Cardiac fibroblast (primary cell): ENCODE data around the gene ULK3.
A peak's percentile ranks its signal among the peaks of the same experiment; 100 is the strongest.

Experiments
- DNase-seq, 2 donors: peaks; one replicate each; pipeline versions ENCODE4 v3.0.0 to v3.0.0-alpha.2; 2010; ENCODE audit warnings: low read depth in 2 of 2
- H3K4me3 ChIP-seq, 2 donors: replicated peaks in 1 of 2; 1 replicate in 1 of 2; 2 replicates in 1 of 2; pipeline ENCODE4 v1.5.1; 2011; ENCODE audit warnings: low read depth in 2 of 2, low read length in 2 of 2, mild to moderate bottlenecking in 2 of 2, moderate library complexity in 1 of 2
- TF ChIP-seq, protein P1 (sequence below): IDR thresholded peaks from one replicate; pipeline ENCODE4 v1.5.1; 2011; ENCODE audit warnings: low read depth, mild to moderate bottlenecking, low read length, inconsistent platforms

ULK3 gene, protein sequence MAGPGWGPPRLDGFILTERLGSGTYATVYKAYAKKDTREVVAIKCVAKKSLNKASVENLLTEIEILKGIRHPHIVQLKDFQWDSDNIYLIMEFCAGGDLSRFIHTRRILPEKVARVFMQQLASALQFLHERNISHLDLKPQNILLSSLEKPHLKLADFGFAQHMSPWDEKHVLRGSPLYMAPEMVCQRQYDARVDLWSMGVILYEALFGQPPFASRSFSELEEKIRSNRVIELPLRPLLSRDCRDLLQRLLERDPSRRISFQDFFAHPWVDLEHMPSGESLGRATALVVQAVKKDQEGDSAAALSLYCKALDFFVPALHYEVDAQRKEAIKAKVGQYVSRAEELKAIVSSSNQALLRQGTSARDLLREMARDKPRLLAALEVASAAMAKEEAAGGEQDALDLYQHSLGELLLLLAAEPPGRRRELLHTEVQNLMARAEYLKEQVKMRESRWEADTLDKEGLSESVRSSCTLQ

DNA sequence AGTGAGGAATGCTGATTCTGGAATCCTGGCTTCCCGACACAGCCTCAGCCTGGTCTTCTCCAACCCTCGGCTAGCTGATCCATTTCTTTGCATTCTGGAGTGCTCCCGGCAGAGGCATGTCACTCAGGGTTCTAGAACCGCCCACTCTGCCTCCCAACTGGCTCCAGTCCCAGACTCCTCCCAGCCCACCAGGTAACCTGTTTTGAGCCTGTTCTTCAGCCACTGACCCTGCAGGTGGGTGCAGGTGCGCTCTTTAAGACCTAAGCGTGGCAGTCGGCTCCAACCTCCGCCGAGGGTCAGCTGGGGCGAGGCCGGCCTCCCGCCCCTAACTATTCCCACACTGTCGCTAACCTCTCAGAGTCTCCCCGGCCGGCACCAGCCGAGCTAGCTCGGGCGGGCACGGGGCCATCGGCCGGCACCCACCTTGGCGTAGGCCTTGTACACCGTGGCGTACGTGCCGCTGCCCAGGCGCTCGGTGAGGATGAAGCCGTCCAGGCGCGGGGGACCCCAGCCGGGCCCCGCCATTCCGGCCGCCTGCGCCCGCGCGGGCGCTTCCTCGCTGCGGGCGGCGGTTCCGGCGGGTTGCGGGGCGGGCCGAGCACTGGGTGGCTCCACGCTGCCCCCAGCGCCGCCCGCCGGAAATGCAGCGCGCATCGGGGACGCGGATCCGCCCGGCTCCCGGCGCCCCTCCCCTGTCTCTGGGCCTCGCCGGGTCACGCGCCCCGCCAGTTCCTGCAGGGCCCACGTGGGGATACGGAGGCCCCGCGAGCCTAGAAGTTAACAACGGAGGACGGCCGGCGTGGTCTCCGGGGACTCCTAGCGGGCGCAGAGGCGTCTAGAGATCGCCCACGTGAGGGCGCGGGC, at the start of gene ULK3:
TSS of gene ULK3 (minus strand) at position 576 of the 864 bp plus-strand sequence. CDS start at position 525, 51 bp downstream.
- TF ChIP-seq, protein P1, sequence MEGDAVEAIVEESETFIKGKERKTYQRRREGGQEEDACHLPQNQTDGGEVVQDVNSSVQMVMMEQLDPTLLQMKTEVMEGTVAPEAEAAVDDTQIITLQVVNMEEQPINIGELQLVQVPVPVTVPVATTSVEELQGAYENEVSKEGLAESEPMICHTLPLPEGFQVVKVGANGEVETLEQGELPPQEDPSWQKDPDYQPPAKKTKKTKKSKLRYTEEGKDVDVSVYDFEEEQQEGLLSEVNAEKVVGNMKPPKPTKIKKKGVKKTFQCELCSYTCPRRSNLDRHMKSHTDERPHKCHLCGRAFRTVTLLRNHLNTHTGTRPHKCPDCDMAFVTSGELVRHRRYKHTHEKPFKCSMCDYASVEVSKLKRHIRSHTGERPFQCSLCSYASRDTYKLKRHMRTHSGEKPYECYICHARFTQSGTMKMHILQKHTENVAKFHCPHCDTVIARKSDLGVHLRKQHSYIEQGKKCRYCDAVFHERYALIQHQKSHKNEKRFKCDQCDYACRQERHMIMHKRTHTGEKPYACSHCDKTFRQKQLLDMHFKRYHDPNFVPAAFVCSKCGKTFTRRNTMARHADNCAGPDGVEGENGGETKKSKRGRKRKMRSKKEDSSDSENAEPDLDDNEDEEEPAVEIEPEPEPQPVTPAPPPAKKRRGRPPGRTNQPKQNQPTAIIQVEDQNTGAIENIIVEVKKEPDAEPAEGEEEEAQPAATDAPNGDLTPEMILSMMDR = peak; percentile 24
- DNase-seq = peak; percentile 82 to 94
- peak within 1 kb of the TSS; percentile 79 to 90 for H3K4me3 ChIP-seq

DNA sequence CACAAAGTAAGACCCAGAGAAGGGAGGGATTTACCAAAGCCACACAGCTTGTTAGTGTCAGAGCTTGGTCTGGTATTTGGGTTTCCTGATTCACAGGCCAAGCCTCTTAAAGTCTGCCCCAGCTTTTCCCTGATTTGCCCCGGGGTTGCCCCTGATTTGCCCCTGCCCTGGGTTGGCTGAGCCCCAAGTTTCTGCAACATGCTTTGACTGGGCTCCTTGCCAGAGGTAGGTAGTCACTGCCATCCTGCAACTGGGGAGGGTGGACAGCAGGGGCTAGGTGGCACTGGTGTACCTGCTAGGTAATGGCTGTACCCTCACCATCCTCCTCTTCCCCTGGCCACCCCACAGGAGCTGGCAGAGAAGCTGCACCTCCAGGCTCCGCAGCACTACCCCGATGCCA, 49.4 kb upstream of the ULK3 start:
- no peak for DNase-seq
- H3K4me3 ChIP-seq = no peak overlapping the region
- TF ChIP-seq, protein P1 = no peak

DNA sequence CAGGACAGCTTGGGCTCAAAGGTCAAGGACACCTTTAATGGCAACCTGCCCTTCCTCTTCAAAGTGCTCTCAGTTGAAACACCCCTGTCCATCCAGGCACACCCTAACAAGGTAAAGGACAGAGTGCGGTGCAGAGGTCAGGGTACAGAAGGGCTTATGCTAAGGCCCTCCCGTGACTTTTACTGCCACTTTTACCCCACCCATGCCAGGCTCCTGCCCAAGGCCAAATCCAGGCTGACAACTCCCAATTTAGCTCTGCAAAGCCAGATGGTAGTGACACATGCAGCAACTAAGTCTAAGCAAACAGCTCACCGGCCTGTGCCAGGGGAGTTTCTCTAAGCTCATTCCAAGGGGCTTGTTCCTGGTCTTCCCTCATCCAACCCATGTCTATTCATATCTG, 48.5 kb upstream of the ULK3 start:
- TF ChIP-seq, protein P1 = no peak
- H3K4me3 ChIP-seq = no peak overlapping the region
- DNase-seq = no peak

DNA sequence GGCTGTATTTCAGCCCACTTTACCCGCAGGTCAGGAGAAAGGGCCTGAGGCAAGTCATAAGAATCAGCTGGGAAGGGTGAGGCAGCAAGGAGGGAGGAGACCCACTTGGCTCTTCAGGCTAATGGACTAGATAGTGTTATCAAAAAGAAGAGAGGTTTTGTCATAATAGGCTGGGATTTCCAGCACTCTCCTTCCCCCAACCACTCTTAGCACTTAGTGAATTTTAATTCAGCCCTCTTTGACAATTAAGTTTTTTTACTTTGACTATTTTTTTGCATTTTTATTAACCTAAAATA, 47.7 kb upstream of the ULK3 start:
- H3K4me3 ChIP-seq = peak overlapping the region; percentile 99 to 100
- DNase-seq = no peak
- TF ChIP-seq, protein P1 = no peak

DNA sequence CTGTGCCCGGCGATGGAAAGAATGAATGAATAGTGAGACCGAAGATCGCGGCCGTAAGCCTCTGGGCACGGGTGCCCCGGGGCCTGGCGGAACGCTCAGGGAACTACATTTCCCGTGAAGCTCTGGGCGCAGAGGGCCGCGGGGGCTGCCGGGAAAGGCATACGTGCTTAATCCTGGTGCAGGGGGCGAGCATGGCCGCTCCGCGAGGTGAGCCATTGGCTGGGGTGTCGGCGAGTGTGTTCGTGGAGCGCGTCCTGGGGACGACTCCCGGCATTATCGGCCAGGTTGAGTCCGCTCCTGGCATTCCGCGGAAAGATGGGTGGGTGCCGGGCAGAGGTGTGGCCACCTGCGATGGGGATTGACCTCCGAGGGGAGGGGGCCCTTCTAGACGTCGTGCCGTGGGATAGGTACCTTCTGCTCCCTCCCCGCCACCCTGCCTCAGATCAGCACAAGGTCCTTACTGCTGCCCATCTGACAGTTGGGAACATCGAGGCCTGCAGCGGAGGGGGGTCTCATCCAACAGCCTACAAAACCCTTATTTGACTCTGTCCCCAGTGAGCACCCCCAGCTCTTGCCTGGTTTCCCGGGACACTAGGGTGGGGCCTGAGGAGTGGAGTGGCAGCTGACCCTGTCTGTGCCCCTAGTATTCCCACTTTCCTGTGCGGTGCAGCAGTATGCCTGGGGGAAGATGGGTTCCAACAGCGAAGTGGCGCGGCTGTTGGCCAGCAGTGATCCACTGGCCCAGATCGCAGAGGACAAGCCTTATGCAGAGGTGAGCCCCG, 47.1 kb upstream of the ULK3 start, which contains the start of gene MPI:
TSS of gene MPI (plus strand) at position 160 of the 782 bp plus-strand sequence. CDS start at position 192, 32 bp downstream.
- H3K4me3 ChIP-seq = peak within 1 kb of the TSS; percentile 99 to 100
- DNase-seq = peak; percentile 78 to 80
- TF ChIP-seq, protein P1 = no peak

DNA sequence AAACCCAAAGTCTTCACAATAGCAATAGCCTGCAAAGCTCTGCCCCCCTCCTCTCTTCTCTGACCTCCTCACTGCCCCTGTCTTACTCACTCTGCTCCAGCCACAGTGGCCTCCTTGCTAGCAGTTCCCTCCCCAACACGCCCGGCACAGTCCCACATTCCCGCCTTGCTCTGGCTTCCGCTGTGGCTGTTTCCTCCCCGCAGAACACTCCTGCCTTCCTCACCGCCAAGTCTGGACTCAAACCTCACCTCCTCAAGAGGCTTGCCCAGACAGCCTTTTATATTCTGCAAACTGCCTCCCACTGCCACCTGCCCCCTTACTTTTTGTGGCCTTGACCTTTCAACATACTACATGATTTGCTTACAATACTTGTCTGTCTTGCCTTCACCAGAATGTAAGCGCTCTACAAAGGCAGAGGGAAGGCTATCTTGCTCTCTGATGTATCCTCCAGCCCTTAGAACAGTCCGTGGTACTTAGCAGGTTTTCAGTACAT, 46.5 kb upstream of the ULK3 start:
- peak; percentile 43 to 55 for DNase-seq
- TF ChIP-seq, protein P1 = no peak
- H3K4me3 ChIP-seq = peak overlapping the region; percentile 99 to 100
